Hepatocyte (in vitro differentiated cells): Measurements from ENCODE around the gene PHKG2. TPM values are rescaled to one million over a fixed set of nuclear protein-coding genes. Genes with fewer than 3 reads are reported as not detected.

ENCODE experiments used
- DNase-seq: peaks from one replicate; pipeline ENCODE4 v3.0.0-alpha.2; 2016; ENCODE audit warnings: low spot score
- H2AFZ ChIP-seq: fragments of 200-600 bp; sonication (generic); 2 replicates; pipeline ENCODE4 v1.6.0; 2016; ENCODE audit warnings: antibody characterized with exemption, mild to moderate bottlenecking
- H3K27ac ChIP-seq: fragments of 200-600 bp; sonication (generic); 2 replicates; pipeline ENCODE4 v1.5.1; 2016; ENCODE audit warnings: mild to moderate bottlenecking
- H3K27me3 ChIP-seq: fragments of 200-600 bp; sonication (generic); 2 replicates; pipeline ENCODE4 v1.6.1; 2016
- H3K36me3 ChIP-seq: fragments of 200-600 bp; sonication (generic); replicated peaks from 2 replicates; pipeline ENCODE4 v1.5.1; 2016; ENCODE audit warnings: low read depth; ENCODE audit not compliant: insufficient read depth
- H3K4me1 ChIP-seq: fragments of 200-600 bp; sonication (generic); 2 replicates; pipeline ENCODE4 v1.5.1; 2016; ENCODE audit warnings: mild to moderate bottlenecking, moderate library complexity; ENCODE audit not compliant: insufficient read depth
- H3K4me2 ChIP-seq: fragments of 200-600 bp; sonication (generic); 2 replicates; pipeline ENCODE4 v1.6.0; 2016
- H3K4me3 ChIP-seq: fragments of 200-600 bp; sonication (generic); 2 replicates; pipeline ENCODE4 v1.5.1; 2016; ENCODE audit warnings: mild to moderate bottlenecking
- H3K79me2 ChIP-seq: fragments of 200-600 bp; sonication (generic); 2 replicates; pipeline ENCODE4 v1.6.0; 2017; ENCODE audit warnings: mild to moderate bottlenecking
- H3K9me2 ChIP-seq: fragments of 200-600 bp; sonication (generic); replicated peaks from 2 replicates; pipeline ENCODE4 v1.6.0; 2017; ENCODE audit warnings: mild to moderate bottlenecking; ENCODE audit not compliant: insufficient read depth
- H3K9me3 ChIP-seq: fragments of 200-600 bp; sonication (generic); 2 replicates; pipeline ENCODE4 v1.5.1; 2016; ENCODE audit warnings: low read depth, mild to moderate bottlenecking
- H4K20me1 ChIP-seq: fragments of 200-600 bp; sonication (generic); 2 replicates; pipeline ENCODE4 v1.6.0; 2016; ENCODE audit warnings: mild to moderate bottlenecking; ENCODE audit not compliant: insufficient read depth, poor library complexity, severe bottlenecking
- CTCF ChIP-seq: fragments of 200-600 bp; sonication (generic); IDR thresholded peaks from 2 replicates; pipeline ENCODE4 v1.5.1; 2016; ENCODE audit warnings: antibody characterized with exemption, mild to moderate bottlenecking; ENCODE audit not compliant: poor library complexity
- EZH2 ChIP-seq: fragments of 200-600 bp; sonication (generic); IDR thresholded peaks from 2 replicates; pipeline ENCODE4 v1.6.1; 2016; ENCODE audit warnings: antibody characterized with exemption, mild to moderate bottlenecking, borderline replicate concordance
- EZH2phosphoT487 ChIP-seq: fragments of 200-600 bp; sonication (generic); IDR thresholded peaks from one replicate; pipeline ENCODE4 v1.6.1; 2018; ENCODE audit warnings: antibody characterized with exemption, mild to moderate bottlenecking, low read depth, moderate library complexity; ENCODE audit not compliant: unreplicated experiment, severe bottlenecking
- WGBS: methylation state at CpG from one replicate; pipeline ENCODE4 v1.1.6; 2016; ENCODE audit warnings: low lambda C conversion rate; ENCODE audit errors: missing lambda C conversion rate; 5-methylcytosine and 5-hydroxymethylcytosine counted together
- polyA plus RNA-seq: library from polyadenylated mRNA; unstranded; fragments of >200 nt; fragmentation: Nextera tagmentation; extraction: Ambion mirVana; gene quantifications from 2 replicates; pipeline ENCODE4 v1.2.1, GENCODE V29; 2016
- total RNA-seq: library from RNA; depleted of rRNA; stranded (reverse); fragments of >200 nt; gene quantifications from 2 replicates; pipeline ENCODE4 v1.2.3, GENCODE V29; 2014

The PHKG2 gene
- total and polyA plus RNA-seq, 2 experiments from 2014 or later = 28.0 to 39.5 TPM

GRCh38 chr16:30728321-30728720, 19.9 kb upstream of the PHKG2 start:
- TF ChIP-seq EZH2 (no peak), EZH2phosphoT487 (no peak), CTCF (no peak)
- Histone ChIP-seq H3K4me2 (no peak overlapping the region), H4K20me1 (peaks cover 3% of the 10 kb centered on the region), H3K9me2 (no peaks in the 10 kb centered on the region), H3K4me3 (no peak overlapping the region), H3K27me3 (no peaks in the 10 kb centered on the region), H3K79me2 (peaks cover 18% of the 10 kb centered on the region), H3K36me3 (peaks cover 4% of the 10 kb centered on the region), H3K4me1 (no peaks in the 10 kb centered on the region), H2AFZ (no peak overlapping the region), H3K27ac (no peak overlapping the region), H3K9me3 (no peaks in the 10 kb centered on the region)
- DNase-seq = no peak
- 93% methylated on average over 6 of the region's 6 CpGs for WGBS

- H3K9me2 ChIP-seq = no peaks in the 10 kb centered on the region
- H3K36me3 ChIP-seq = peaks cover 4% of the 10 kb centered on the region
- no peaks in the 10 kb centered on the region for H3K9me3 ChIP-seq
- peaks cover 3% of the 10 kb centered on the region for H4K20me1 ChIP-seq
- H3K79me2 ChIP-seq = peaks cover 18% of the 10 kb centered on the region
- H3K4me1 ChIP-seq = no peaks in the 10 kb centered on the region
- no peaks in the 10 kb centered on the region for H3K27me3 ChIP-seq
- no peak for DNase-seq
- H3K4me3 ChIP-seq = no peak overlapping the region
- H3K27ac ChIP-seq = no peak overlapping the region
- WGBS = 94% methylated on average over 17 of the region's 17 CpGs
- H2AFZ ChIP-seq = no peak overlapping the region
- no peak overlapping the region for H3K4me2 ChIP-seq
- TF ChIP-seq EZH2 = no peak
- no peak for TF ChIP-seq CTCF
- no peak for TF ChIP-seq EZH2phosphoT487
Measured at GRCh38 chr16:30728899-30729672, 19.1 kb upstream of the PHKG2 start.

- no peak for TF ChIP-seq CTCF
- no peak for TF ChIP-seq EZH2
- no peak for TF ChIP-seq EZH2phosphoT487
- Histone ChIP-seq H3K9me2 (no peaks in the 10 kb centered on the region), H3K9me3 (no peaks in the 10 kb centered on the region), H4K20me1 (no peaks in the 10 kb centered on the region), H3K4me3 (no peak overlapping the region), H3K27ac (no peak overlapping the region), H3K4me2 (no peak overlapping the region), H3K36me3 (peaks cover 4% of the 10 kb centered on the region), H3K4me1 (no peaks in the 10 kb centered on the region), H3K79me2 (peaks cover 16% of the 10 kb centered on the region), H2AFZ (no peak overlapping the region), H3K27me3 (no peaks in the 10 kb centered on the region)
- no peak for DNase-seq
- 96% methylated on average over 3 of the region's 3 CpGs for WGBS
Measured at GRCh38 chr16:30731411-30731810, 16.8 kb upstream of the PHKG2 start.
